Head of caudate nucleus (tissue), 42 donors: ENCODE results near the gene DNAJA2.
"Not testable (repeated sequence)": the region's sequence is repeated elsewhere in the genome, so short reads cannot be mapped to it uniquely, and the experiment has no call there.

Source experiments
- DNase-seq, 42 donors: peaks; one replicate each; pipeline versions ENCODE4 v3.0.0 to v3.0.0-alpha.2; 2020 to 2021; ENCODE audit warnings: mixed read lengths in 7 of 42
- intact Hi-C: fragments of 100-400 bp; cut with DNase I; formaldehyde crosslinking; loops from one replicate; pipeline ENCODE4 v1.15.0; 2022

The DNAJA2 gene

DNA sequence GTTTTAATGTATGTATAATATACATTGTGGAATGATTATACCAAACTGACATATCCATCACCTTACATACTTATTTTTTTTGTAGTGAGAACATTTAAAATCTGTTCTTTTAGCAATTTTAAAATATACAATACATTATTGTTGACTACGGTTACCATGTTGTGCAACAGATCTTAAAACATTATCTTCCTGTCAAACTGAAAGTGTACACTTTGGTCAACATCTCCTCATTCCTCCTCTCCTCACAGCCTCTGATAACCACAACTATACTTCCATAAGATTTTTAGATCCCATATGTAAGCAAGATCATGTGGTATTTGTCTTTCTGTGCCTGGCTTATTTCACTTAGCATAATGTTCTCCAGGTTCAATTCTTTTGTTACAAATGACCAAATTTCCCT, 7.5 kb upstream of the DNAJA2 start:
- intact Hi-C loops, result no loop called here
- no peak for DNase-seq

DNA sequence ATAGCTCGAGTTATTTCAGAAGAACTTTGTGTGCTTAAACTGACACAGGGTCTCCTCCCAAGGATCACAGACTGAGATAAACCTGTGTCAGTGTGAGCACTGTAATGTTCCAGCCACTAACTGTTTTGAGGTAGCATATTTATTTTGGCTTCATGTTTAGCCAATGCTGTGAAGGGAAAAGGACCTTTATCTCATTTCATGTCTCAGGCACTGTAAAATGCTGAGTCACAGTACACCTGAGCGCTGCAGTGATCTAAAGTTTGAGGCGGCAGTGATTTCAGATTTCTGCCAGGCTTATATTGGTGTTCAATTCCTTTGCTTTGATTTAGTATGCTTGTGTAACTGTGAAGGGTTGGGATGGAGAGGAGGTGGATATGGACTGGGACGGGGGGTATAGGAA, 3.1 kb upstream of the DNAJA2 start:
- DNase-seq, result peak in 7 of 42 donors; percentile 6 to 27 (median 17)
- intact Hi-C loops, result no loop called here

DNA sequence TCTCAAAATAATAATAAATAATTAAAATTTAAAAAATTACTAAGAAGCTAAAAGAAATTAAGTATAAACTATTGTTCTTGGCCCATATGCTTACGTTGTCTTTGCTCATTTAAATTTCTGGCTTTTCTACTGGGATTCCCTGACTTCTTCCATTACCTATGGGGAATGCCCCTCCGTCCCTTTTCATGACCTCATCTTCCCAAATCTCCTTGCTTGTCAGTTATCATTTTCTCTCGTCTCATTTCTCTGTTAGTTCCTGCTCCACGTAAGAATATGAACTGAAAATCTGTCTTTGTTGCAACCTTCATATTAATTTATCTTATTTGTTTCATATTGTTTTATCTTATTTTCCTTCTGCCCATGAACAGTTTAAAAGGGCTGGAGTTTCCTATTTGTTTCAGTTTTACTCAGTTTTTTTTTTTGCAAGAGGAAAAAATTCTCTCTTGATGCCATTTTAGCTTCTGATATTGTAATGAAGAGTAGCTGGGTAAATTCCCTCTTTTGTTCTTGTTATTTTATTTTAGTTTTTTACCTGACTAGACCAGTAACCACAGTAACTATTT, 2.5 kb upstream of the DNAJA2 start:
- intact Hi-C loops, result no loop called here
- DNase-seq, result no peak

DNA sequence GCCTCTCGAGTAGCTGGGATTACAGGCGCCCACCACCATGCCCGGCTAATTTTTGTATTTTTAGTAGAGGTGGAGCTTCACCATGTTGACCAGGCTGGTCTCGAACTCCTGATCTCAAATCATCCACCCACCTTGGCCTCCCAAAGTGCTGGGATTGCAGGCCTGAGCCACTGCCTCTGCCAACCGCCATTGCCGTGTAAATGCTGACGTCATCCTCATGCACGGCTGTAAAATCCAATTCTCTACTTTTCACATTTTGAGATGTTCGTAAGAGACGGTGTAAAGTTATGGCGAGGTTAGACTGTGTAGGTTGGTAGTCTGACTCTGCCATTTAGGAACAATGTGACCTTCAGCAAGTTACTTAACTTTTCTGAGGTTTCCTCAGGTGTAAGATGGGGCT, 1.7 kb upstream of the DNAJA2 start:
- intact Hi-C loops, result no loop called here

DNA sequence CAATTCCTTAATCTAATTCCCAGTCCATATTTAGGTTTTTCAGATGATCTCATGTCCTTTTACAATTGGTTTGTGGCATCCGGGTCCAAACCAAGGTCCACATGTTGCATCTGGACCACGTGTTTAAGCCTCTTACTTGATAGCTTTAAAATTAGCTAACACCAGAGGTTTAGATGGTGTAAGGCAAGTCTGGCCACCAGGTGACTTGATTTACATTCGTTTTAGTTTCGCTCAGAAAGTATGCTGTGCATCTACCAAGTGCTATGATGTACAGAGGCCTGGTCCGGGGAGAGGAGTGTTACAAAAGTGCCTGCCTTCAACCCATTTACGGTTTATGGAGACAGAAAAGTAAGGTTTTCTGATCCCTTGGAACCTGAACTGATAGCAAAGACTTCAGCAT, 878 bp upstream of the DNAJA2 start:
- DNase-seq, result no peak
- intact Hi-C loops, result no loop called here

More for the DNA sequence above, 1.7 kb upstream of the DNAJA2 start:
- DNase-seq, result no peak

DNA sequence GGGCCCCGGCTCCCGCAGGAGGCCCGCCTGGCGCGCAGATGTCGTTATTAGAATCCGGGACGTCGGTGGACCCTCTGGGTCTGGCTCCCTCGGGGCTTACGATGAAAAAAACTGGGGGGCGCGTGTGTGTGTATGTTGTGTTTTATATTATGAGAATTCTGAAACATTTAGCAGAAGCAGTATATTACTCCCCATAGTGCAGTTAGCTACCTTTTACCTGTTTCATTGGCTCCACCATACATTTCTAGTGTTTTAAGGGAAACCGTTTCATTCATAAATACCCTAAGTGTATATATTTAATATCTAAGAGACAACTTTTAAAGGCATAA, 486 bp upstream of the DNAJA2 start:
- intact Hi-C loops, result no loop called here
- no peak for DNase-seq

DNA sequence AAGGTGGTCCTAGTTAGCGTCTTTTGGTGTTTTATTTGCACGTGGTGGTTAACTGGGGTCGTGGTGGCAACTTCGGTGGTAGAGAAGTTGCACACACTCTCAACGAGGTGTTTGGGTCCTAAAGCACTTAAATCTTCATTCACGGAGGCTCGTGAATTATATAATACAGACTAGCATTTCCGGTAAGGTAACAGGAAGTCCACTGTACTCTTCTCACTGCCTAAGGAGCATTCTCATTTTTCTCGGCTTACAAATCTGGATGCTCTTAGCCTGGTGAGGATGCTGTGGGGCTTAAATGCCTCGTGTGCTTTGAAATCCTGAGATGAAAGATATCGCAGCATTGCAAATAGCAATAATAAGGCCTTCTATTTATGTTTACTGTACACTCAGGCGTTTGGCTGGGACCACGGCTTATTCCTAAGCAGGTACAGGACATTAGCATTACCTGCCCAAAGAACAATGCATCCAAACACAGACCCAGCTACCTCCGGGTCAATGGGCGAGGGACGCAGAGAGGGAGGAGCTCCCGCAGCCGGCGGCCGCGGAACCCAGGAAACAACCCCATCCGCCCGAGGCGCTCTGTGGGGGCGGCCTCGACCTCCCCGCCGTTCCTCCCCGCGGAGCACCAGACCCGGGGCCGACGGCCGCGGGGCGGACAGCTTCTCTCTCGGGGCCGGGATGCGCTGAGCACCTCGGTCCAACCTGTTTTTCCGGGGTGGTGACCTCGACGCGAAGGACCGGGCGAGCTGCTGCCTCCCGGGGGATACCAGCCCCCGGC, 856 bp downstream of the DNAJA2 start:
- DNase-seq, result peak in 37 of 42 donors; percentile 10 to 63 (median 35)
- intact Hi-C loops, result no loop called here

DNA sequence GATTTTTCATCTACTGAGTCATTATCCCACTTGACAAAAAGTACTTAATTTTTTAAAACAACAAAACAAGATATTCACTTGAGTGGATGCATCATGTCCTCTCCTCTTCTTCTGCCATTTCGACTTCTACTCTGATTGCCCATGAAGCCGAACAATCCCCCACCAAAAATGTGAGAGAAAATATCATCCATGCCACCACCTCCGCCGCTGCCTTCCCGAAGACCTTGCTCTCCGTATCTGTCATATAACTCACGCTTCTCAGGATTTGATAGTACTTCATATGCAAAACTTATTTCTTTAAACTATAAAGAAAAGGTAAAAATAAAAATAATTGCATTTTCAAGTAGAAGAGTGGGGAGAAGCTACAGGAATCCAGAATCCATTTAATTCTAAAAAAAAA, 2.2 kb downstream of the DNAJA2 start:
- intact Hi-C loops, result no loop called here
- DNase-seq, result no peak

DNA sequence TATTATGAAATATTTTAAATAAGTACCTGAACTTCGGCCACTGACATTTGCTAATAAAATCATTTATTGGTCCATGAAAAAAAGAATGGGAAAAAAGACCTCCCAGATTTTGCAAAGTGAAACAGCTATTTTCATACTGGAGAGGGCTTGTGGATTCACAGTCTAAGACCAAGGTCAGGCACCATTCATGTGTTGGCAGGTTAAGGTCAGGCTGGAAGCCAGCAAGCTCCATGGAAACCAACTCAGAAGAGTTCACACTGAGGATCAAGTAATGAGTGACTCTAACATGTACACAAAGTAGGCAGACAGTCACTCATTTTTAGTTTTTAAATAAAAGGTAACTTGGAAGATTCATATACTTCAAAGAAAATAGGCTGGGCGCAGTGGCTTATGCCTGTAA, 3.4 kb downstream of the DNAJA2 start:
- intact Hi-C loops, result no loop called here
- DNase-seq, result peak in 8 of 42 donors; percentile 11 to 49 (median 24)

DNA sequence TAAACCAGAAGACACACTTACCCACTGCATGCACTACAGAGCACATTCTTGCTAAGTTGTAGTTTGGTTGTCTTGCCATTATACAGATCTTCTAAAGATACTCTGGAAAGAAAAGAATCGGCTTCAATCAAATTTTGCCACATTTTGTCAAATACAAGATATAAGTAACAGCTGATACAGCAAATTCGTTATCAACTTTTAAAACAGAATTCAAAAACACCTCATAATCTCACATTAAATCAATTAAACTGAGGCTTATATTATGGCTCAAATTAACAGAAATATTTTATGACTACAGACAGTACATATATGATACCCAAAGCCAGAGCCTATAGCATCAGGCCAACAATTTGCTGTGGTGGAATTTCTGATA, 5.4 kb downstream of the DNAJA2 start:
- no peak for DNase-seq
- intact Hi-C loops, result no loop called here

DNA sequence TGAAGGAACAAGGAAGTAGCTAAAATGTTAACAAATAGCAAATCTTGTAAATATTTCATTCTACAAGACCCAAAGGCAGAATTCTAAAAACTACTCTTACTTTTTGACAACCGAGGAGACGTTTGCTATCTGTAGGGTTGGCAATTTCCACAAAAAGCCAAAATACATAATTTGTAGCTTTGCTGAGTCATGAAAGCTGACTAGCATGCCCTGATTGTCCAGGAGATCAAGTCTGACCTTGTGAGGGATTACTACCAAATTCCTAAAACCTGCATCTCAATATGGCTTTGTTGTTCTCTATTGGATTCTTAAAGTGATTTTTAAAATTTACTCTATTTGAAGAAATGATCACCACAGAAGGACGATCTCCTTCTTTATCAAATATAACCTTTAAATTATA, 10.8 kb downstream of the DNAJA2 start:
- DNase-seq, result no peak
- intact Hi-C loops, result no loop called here

DNA sequence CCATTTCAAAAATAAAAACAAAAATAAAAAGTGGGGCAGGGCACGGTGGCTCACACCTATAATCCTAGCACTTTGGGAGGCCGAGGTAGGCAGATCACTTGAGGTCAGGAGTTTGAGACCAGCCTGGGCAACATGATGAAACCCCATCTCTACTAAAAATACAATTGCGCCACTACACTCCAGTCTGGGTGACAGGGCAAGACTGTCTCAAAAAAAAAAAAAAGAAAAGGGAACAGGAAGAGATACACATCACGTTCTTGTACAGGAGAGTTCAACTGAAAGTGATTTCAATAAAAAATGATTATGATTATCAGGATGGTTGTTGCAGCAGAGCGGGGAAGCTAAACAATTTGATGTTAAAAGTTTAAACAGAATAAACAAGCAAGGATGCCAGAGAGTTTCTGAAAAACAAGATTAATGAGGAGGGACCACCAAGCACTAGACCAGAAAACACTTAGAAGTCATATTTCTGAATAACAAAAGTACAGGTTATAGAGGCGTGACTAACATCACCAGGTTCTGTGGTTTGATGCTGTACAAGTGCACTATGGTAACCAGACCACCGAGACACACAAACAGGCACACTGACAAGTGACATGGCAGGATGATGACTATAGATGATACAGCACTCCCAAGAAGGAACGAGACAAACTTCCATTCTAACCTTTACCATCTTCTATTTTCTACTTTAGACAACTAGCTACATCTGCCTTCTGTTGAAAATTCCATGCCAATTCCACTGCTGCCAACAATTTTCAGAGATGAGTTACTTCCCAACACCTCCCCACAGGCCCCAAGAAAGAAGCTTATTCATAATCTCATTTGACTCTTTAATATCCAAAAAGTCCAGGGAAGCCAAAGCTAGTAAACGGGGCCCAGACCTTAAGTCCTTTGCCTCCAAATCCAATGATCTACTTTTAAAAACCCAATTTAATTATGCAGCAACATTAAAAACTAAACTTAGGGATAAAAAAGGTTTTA, 11.8 kb downstream of the DNAJA2 start:
- intact Hi-C loops, result no loop called here
- no peak for DNase-seq

DNA sequence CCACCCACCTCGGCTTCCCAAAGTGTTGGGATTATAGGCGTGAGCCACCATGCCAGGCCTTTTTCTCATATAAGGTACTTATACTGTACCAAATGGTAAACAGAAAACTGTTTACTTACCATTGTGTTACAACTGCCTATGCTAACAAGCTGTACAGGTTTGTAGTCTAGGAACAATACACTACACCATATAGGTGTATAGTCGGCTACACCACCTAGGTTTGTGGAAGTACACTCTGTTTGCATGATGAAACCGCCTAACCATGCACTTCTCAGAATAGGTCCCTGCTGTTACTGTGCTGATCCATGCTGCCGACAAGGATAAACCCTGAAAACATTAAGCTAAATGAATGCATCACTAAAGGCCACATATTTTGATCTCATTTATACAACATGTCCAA, 18.9 kb downstream of the DNAJA2 start:
- intact Hi-C loops, result no loop called here
- DNase-seq, result no peak

DNA sequence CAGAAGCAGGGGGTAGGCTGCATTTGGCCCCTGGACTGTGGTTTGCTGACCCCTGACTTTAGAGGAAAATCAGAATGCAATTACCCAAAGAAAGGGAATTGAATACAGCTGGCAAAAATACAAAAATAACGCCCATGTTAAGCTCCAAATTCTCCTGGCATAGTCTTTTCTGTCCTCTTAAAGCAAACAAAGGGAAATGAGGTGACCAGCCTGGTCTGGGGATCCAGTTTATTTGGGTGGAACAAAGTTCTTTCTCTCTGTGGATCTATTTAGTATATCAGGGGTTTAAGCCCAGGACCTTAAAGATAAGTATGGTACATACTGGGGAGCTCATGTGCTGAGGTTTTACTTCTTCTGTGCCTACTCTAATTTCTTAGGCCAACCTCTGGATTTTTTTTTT, 23.5 kb downstream of the DNAJA2 start:
- intact Hi-C loops, result no loop called here
- DNase-seq, result no peak

DNA sequence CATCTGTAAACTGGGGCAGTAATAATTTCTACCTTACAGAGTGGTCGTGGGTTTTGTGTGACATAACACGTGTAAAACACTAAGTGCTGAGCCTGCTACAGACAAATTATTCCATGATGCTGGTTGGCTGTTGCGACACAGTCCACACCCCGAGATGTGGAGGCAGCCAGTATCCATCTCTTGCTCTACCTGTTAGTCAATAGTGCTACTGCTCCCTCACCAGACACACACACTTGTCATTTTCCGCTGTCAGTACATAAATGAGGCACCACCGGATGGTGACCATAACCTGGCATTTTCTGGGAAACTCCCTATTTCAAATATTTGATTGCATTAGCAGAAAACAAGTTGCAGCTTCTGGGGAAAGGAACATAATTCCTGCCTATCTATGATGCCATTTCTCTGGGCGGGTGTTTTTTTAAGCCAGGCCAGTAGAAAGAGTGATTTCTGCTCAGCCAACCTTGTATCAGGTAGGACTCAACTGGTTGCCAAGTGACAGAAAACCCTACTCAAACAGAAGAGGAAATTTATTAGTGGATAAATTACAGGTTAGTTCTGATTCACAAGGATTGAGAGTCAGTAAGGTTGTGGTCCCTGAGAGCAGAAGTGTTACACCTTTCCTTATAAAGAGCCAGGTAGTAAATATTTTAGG, 24.1 kb downstream of the DNAJA2 start:
- DNase-seq, result no peak
- intact Hi-C loops, result no loop called here

DNA sequence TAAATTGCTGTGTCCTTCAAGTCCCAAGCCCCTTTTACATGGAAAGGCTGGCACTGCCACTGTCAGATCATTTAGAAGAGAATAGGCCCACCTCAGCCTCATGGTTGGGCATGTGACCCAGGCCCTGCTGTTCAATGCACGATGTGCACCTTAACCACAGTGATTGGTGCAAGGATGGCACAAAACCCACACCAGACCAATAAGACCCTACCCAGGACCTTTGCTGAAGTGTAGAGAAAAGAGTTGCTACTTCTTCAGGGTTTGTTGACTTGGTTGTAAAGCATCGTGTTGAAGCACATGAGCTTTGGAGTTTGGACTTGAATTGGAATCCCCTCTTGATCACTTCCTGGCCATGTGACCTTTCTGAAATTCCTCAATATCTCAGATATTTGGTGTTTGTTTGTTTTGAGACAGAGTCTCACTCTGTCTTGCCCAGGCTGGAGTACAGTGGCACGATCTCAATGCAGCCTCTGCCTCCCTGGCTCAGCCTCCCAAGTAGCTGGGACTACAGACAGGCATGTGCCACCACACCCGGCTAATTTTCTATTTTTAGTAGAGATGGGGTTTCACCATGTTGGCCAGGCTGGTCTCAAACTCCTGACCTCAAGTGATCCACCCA, 24.8 kb downstream of the DNAJA2 start:
- intact Hi-C loops, result no loop called here
- no peak for DNase-seq

DNA sequence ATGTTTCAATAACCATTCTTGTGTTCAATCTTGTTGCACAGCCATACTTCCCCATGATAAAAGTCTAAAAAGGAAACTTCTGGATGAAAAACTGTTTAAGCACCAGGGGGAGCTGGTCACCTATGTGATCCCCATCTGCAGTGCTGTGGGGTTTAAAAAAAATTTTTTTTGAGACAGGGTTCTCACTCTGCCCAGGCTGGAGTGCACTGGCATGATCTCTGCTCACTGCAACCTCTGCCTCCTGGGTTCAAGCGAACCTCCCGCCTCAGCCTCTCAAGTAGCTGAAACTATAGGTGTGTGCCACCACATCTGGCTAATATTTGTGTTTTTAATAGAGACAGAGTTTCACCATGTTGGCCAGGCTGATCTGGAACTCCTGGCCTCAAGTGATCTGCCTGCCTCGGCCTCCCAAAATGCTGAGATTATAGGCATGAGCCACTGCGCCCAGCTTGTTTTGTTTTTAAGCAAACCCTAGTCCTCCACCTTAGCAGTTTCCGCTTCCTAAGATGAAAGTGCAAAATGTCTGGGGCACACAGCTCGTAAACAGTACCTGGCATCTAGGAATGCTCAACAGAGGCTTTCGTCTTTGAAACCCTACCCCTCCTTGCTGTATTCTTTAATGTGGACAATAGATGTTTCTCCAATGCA, 25.4 kb downstream of the DNAJA2 start:
- intact Hi-C loops, result no loop called here
- peak in 5 of 42 donors; percentile 14 to 44 (median 32) for DNase-seq

DNA sequence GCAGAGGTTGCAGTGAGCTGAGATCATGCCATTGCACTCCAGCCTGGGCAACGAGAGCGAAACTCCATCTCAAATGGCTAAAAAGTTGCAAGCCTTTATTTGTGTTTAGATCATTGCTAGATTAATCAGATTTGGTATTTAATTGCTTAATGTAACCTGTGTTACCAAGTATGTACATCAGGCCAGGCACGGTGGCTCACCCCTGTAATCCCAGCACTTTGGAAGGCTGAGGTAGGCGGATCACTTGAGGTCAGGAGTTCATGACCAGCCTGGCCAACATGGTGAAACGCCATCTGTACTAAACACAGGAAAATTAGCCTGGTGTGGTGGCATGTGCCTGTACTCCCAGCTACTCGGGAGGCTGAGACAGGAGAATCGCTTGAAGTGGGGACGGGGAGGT, 28.8 kb downstream of the DNAJA2 start:
- DNase-seq, intact Hi-C loops: not testable (repeated sequence)

DNA sequence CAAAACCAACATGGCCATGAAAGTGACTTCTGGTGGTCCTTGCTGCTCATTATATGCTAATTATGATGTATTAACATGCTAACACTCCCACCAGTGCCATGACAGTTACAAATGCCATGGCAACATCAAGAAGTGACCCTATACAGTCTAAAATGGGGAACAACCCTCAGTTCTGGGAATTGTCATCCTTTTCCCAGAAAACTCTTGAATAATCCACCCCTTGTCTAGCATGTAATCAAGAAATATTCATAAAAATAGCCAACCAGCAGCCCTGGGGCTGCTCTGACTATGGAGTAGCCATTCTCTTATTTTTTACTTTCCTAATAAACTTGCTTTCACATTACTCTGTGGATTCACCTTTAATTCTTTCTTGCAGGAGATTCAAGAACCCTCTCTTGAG, 35.9 kb downstream of the DNAJA2 start:
- DNase-seq, result no peak
- intact Hi-C loops, result no loop called here
